ENCODE measurements around the gene COL13A1. TPM values are rescaled to one million over a fixed set of nuclear protein-coding genes. Genes with fewer than 3 reads are reported as not detected.

The COL13A1 gene
- total and polyA plus RNA-seq, 10 donors = 4.1 to 16.1 (median 9.5) TPM

GRCh38 chr10:69866688-69867461, 65.2 kb downstream of the COL13A1 start:
- 48 to 78% (median 68%) methylated on average over 28 of the region's 28 CpGs for WGBS, 5 donors
- Histone ChIP-seq H3K4me1 (peaks cover 5 to 67% (median 30%) of the 10 kb centered on the region in 6 donors), H3K9me3 (no peaks in the 10 kb centered on the region), H3K4me3 (peak overlapping the region in 2 of 8 donors; percentile 7 to 30), H3K27me3 (replicated peaks in 1 of 7) (peaks cover 0 to 34% (median 0%) of the 10 kb centered on the region in 7 donors), H3K27ac (peak overlapping the region in 7 of 8 donors; percentile 29 to 80 (median 78)), H3K36me3 (no peaks in the 10 kb centered on the region)
- intact Hi-C loops (cut with DNase I; ENCODE audit: low total_unique reads) = no loop called here
- TF ChIP-seq CTCF (IDR thresholded peaks at IDR 0.05 in 8 of 11, conservative IDR thresholded peaks at IDR 0.05 in 3 of 11) = peak in 1 of 11 experiments; percentile 10
- no peak for TF ChIP-seq POLR2A (IDR thresholded peaks at IDR 0.05)
- peak; percentile 58 to 66 (median 61) for TF ChIP-seq POLR2AphosphoS5 (IDR thresholded peaks at IDR 0.05)
- no peak for DNase-seq

- Histone ChIP-seq H3K27me3 (replicated peaks in 1 of 7) (peaks cover 0 to 30% (median 0%) of the 10 kb centered on the region in 7 donors), H3K4me3 (no peak overlapping the region), H3K9me3 (no peaks in the 10 kb centered on the region), H3K4me1 (peaks cover 5 to 67% (median 30%) of the 10 kb centered on the region in 6 donors), H3K27ac (peak overlapping the region in 6 of 8 donors; percentile 47 to 80 (median 78)), H3K36me3 (no peaks in the 10 kb centered on the region)
- no peak for DNase-seq
- intact Hi-C loops (cut with DNase I; ENCODE audit: low total_unique reads) = no loop called here
- 74 to 81% (median 78%) methylated on average over 13 of the region's 13 CpGs for WGBS, 5 donors
- TF ChIP-seq CTCF (IDR thresholded peaks at IDR 0.05 in 8 of 11, conservative IDR thresholded peaks at IDR 0.05 in 3 of 11) (no peak), POLR2A (IDR thresholded peaks at IDR 0.05) (no peak), POLR2AphosphoS5 (IDR thresholded peaks at IDR 0.05) (no peak)
Measured at GRCh38 chr10:69867699-69868558, 66.2 kb downstream of the COL13A1 start.

GRCh38 chr10:69868821-69869220, 67.1 kb downstream of the COL13A1 start:
- H3K27ac ChIP-seq = no peak overlapping the region
- TF ChIP-seq CTCF (IDR thresholded peaks at IDR 0.05 in 8 of 11, conservative IDR thresholded peaks at IDR 0.05 in 3 of 11) (no peak), POLR2A (IDR thresholded peaks at IDR 0.05) (no peak), POLR2AphosphoS5 (IDR thresholded peaks at IDR 0.05) (no peak)
- no peak for DNase-seq
- WGBS, 5 donors = 48 to 74% (median 54%) methylated on average over 2 of the region's 2 CpGs
- no peaks in the 10 kb centered on the region for H3K36me3 ChIP-seq
- intact Hi-C loops (cut with DNase I; ENCODE audit: low total_unique reads) = no loop called here
- H3K4me1 ChIP-seq = peaks cover 5 to 67% (median 30%) of the 10 kb centered on the region in 6 donors
- H3K9me3 ChIP-seq = no peaks in the 10 kb centered on the region
- peaks cover 0 to 24% (median 0%) of the 10 kb centered on the region in 7 donors for H3K27me3 ChIP-seq (replicated peaks in 1 of 7)
- no peak overlapping the region for H3K4me3 ChIP-seq
